AG04450 (cell line): ENCODE results near the gene DCAF17. TPM values are rescaled to one million over a fixed set of nuclear protein-coding genes. Genes with fewer than 3 reads are reported as not detected.

ENCODE experiments used
- CTCF ChIA-PET: fragments of 300-600, 350-600 bp; formaldehyde crosslinking; extraction: SDS; loops from one replicate; lab custom pipeline; 2022; ENCODE audit warnings: antibody characterized with exemption, inconsistent platforms; lab: Charles Lee
- POLR2A ChIA-PET: fragments of 350-600 bp; formaldehyde crosslinking; extraction: SDS; loops from one replicate; lab custom pipeline; 2021; ENCODE audit warnings: antibody characterized with exemption, inconsistent platforms; lab: Yijun Ruan, JAX
- DNase-seq: peaks from one replicate; pipeline ENCODE4 v3.0.0-alpha.2; 2011; ENCODE audit warnings: low read depth, low spot score
- H3K27ac ChIP-seq: one replicate; pipeline ENCODE4 v1.5.1; 2012; ENCODE audit warnings: low read depth, low read length, control low read depth
- H3K27me3 ChIP-seq: one replicate; pipeline ENCODE4 v1.6.0; 2012; ENCODE audit warnings: low read length; ENCODE audit not compliant: control insufficient read depth, insufficient read depth
- H3K4me3 ChIP-seq: 2 replicates; pipeline ENCODE4 v1.5.1; 2011; ENCODE audit warnings: mild to moderate bottlenecking, low read depth, low read length, control low read depth
- H3K9me3 ChIP-seq: 2 replicates; pipeline ENCODE4 v1.5.1; 2012; ENCODE audit warnings: low read length; ENCODE audit not compliant: control insufficient read depth, insufficient read depth
- CTCF ChIP-seq: IDR thresholded peaks from 2 replicates; pipeline ENCODE4 v1.5.1; 2011; ENCODE audit warnings: low read depth, low read length, control low read depth, inconsistent platforms
- polyA plus RNA-seq: library from polyadenylated mRNA; depleted of rRNA; stranded (reverse); fragments of >200 nt; gene quantifications from 2 replicates; pipeline ENCODE4 v1.2.3, GENCODE V29; 2011

Gene DCAF17
- polyA plus RNA-seq, 1 experiment = 18.3 TPM

- no peak for TF ChIP-seq CTCF
- ChIA-PET CTCF (no interaction called here), POLR2A (no interaction called here)
- Histone ChIP-seq H3K9me3 (no peaks in the 10 kb centered on the region), H3K27ac (no peak overlapping the region), H3K27me3 (no peaks in the 10 kb centered on the region), H3K4me3 (no peak overlapping the region)
- no peak for DNase-seq
Observed at GRCh38 chr2:171475979-171476378, 42.0 kb downstream of the DCAF17 start.

GRCh38 chr2:171478345-171478744 lies 44.3 kb downstream of the DCAF17 start:
- H3K27ac ChIP-seq = no peak overlapping the region
- no peaks in the 10 kb centered on the region for H3K27me3 ChIP-seq
- ChIA-PET POLR2A (interaction anchor here (1.5 kb wide), 1 partner anchor 44 kb away, joined by 5 read pairs; the partner anchor contains the start of genes DCAF17 and METTL8), CTCF (no interaction called here)
- TF ChIP-seq CTCF = no peak
- no peak overlapping the region for H3K4me3 ChIP-seq
- no peaks in the 10 kb centered on the region for H3K9me3 ChIP-seq
- no peak for DNase-seq

- Histone ChIP-seq H3K4me3 (no peak overlapping the region), H3K9me3 (no peaks in the 10 kb centered on the region), H3K27me3 (no peaks in the 10 kb centered on the region), H3K27ac (no peak overlapping the region)
- ChIA-PET CTCF (no interaction called here), POLR2A (interaction anchor here (1.5 kb wide), 1 partner anchor 45 kb away, joined by 5 read pairs; the partner anchor contains the start of genes DCAF17 and METTL8)
- no peak for TF ChIP-seq CTCF
- DNase-seq = no peak
Observed at GRCh38 chr2:171479154-171479814, 45.3 kb downstream of the DCAF17 start.

- no peaks in the 10 kb centered on the region for H3K9me3 ChIP-seq
- H3K4me3 ChIP-seq = no peak overlapping the region
- TF ChIP-seq CTCF = no peak
- no peaks in the 10 kb centered on the region for H3K27me3 ChIP-seq
- CTCF ChIA-PET = no interaction called here
- DNase-seq = no peak
- H3K27ac ChIP-seq = no peak overlapping the region
- POLR2A ChIA-PET = no interaction called here
Observed at GRCh38 chr2:171480908-171481307, 46.9 kb downstream of the DCAF17 start.

- no peaks in the 10 kb centered on the region for H3K9me3 ChIP-seq
- no peak overlapping the region for H3K27ac ChIP-seq
- POLR2A ChIA-PET = interaction anchor here (0.7 kb wide), 1 partner anchor 189 kb away, joined by 3 read pairs; no protein-coding TSS in a partner anchor
- no peak for TF ChIP-seq CTCF
- H3K27me3 ChIP-seq = no peaks in the 10 kb centered on the region
- CTCF ChIA-PET = interaction anchor here (1.0 kb wide), 1 partner anchor 645 kb away, joined by 3 read pairs; no protein-coding TSS in a partner anchor
- H3K4me3 ChIP-seq = no peak overlapping the region
- no peak for DNase-seq
Observed at GRCh38 chr2:171482308-171482707, 48.3 kb downstream of the DCAF17 start.
